Activated T-cell treated with anti-CD3 and anti-CD28 coated beads for 48 hours (primary cell): ENCODE results near the gene UCHL5.

ENCODE experiments used
- DNase-seq: peaks from one replicate; pipeline ENCODE4 v3.0.0-alpha.2; 2020; ENCODE audit warnings: low read depth

UCHL5 gene

GRCh38 chr1:193059282-193060114 lies at the start of gene UCHL5, which contains the start of gene RO60:
Gene UCHL5, minus strand, starts transcription at chr1:193059360. Its CDS starts 100 bp downstream, at chr1:193059260.
Gene RO60, plus strand, starts transcription at chr1:193059612. Its CDS starts 9,443 bp downstream, at chr1:193069055.
- peak; percentile 92 for DNase-seq

GRCh38 chr1:193108471-193108870 lies 49.3 kb upstream of the UCHL5 start:
- DNase-seq, result no peak

GRCh38 chr1:193105821-193106177 lies 46.6 kb upstream of the UCHL5 start:
- DNase-seq, result no peak

DNA sequence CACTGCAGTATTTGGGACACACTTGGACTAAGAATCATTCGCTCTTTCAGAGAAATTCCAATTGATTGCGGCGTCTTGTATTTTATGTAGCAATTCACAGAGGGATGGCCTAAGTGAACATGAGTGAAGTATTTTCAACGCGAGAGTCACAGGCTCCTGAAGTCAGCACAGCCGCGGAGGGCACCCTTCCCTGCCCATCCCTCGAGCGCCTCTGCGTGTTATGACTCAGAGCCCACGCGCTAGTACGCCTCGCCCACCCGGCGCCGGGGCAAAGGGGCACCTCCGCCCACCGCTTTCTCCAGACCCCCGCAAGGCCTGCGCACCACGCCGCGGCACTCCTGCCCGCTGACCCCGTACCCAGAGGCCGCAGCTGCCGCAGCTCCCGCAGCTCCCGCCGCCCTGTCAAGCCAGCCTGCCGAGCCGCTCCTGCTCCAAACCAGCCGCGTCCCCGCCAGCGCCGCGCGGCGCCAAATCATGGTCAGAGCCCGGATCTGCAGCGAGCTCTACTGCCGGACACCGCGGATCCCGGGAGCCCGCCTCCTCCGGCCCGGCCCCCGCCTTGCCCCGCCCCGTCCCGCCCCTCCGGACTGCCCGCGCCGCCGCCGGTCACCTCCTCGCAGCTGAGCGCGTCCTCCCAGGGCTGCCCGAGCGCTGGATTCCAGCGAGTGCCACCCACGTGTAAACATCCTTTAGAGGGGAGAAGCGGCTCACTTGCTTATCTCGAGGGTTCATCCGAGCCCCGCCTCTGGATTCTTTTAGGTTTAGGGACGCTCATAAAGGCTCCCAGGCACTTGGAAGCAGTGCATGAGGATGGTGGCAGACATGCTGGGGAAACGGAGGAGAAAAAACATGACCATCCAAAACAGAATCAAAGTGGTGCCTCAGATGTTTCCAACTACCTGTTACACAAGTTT lies 46.0 kb upstream of the UCHL5 start, which contains the start of gene GLRX2:
GLRX2 (minus strand) TSS at position 508 of the 914 bp plus-strand sequence; CDS start at position 476, 32 bp downstream.
- peak; percentile 54 for DNase-seq

DNA sequence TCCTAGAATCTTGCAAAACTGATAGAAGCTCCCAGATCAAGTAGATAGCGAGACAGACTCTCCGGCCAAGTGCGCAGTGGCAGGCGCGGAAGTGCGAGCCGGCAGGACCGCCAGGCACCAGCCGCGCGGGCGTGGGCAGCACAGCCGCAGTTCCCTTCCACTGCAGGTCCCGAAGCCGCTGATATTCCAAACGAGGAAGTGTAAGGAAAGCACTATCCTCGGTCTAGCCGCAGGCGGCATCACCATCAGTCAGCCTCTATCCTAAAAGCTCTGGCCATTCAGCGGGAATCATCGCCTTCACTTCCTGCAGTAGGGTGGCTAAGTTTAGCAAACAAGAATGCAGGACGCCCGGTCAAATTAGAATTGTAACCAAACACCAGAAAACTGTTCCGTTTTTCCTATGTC lies 45.3 kb upstream of the UCHL5 start:
- DNase-seq, result peak; percentile 28

GRCh38 chr1:193103759-193104501 lies 44.8 kb upstream of the UCHL5 start:
- DNase-seq, result no peak

- DNase-seq, result no peak
Measured at GRCh38 chr1:193102662-193103061, 43.5 kb upstream of the UCHL5 start.

GRCh38 chr1:193094112-193094511 lies 35.0 kb upstream of the UCHL5 start:
- no peak for DNase-seq

DNA sequence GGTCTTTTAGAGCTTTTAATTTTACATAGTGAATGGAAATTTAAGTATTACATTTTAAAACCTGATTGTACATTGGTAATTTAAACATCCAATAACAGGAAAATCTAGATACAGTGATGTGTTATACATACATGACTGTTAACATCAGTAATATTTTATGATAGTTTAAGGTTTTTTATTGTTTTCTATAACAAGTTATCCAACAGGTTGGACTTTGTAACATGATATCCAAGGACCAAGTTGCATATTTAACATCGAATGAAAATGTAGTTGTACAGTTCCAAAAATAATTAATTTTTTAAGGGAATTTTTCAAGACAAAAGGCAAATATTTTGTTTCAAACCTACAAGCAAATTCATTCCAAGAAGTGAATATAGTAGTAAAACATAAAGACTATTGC lies 31.7 kb upstream of the UCHL5 start:
- DNase-seq, result no peak

GRCh38 chr1:193087893-193088292 lies 28.7 kb upstream of the UCHL5 start:
- no peak for DNase-seq

DNA sequence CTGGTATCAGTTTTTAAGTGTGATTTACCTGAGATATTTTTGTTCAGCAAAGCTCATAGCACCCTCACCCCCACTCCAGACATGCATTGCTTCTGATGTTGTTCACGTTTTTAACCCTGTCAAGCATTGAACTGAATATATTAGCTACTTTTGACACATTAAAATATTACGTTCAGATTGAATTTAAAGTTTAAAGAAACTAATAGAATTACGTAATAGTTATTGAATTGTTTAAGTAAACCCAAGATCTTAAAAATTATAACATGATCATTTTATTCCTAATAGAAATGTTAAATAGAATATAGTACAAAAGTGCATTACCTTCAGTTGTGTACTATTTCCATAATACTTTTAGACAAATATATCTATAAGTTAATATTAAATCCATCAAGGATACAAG lies 27.2 kb upstream of the UCHL5 start:
- no peak for DNase-seq

- DNase-seq, result no peak
Measured at GRCh38 chr1:193085263-193085662, 26.1 kb upstream of the UCHL5 start.

- no peak for DNase-seq
Measured at GRCh38 chr1:193083365-193084088, 24.4 kb upstream of the UCHL5 start.

DNA sequence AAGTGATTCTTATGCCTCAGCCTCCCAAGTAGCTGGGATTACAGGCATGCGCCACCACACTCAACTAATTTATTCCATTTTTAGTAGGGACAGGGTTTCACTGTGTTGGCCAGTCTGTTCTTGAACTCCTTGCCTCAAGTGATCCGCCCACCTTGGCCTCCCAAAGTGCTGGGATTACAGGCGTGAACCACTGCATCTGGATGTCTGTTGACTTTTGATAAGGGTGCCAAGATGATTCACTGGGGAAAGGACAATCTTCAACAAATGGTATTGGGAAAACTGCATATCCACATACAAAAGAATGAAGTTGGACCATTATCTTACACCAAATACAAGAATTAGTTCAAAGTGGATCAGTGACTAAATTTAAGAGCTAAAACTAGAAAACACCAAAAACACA lies 20.0 kb upstream of the UCHL5 start:
- no peak for DNase-seq

- no peak for DNase-seq
Measured at GRCh38 chr1:193077991-193078390, 18.8 kb upstream of the UCHL5 start.

GRCh38 chr1:193070942-193071341 lies 11.8 kb upstream of the UCHL5 start:
- DNase-seq, result no peak

GRCh38 chr1:193070386-193070753 lies 11.2 kb upstream of the UCHL5 start:
- no peak for DNase-seq

GRCh38 chr1:193069748-193070385 lies 10.7 kb upstream of the UCHL5 start:
- DNase-seq, result no peak

DNA sequence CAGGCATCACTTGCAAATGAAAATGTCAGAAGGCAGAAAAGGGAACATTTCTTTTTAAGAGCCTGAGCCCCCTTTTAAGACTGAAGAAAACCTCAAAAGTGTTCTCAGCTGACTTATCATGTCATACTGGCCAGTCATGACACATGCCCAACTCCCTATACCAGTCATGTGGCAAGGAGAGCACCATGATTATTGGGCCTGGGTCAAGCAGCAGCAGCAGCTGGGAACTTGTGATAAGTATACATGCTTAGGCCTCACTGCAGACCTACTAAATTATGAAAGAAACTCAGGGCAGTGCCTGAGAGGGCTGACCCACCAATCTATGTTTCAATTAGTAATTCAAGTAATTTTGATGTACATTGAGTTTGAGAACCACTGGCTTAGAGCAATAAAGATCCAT lies 8.9 kb upstream of the UCHL5 start:
- DNase-seq, result no peak

- DNase-seq, result no peak
Measured at GRCh38 chr1:193066606-193067005, 7.4 kb upstream of the UCHL5 start.

GRCh38 chr1:193065954-193066353 lies 6.8 kb upstream of the UCHL5 start:
- DNase-seq, result no peak
